Measurements from ENCODE around the gene GEMIN4. TPM values are rescaled to one million over a fixed set of nuclear protein-coding genes. Genes with fewer than 3 reads are reported as not detected.
"Not testable (repeated sequence)": the region's sequence is repeated elsewhere in the genome, so short reads cannot be mapped to it uniquely, and the experiment has no call there.

Gene GEMIN4
- total RNA-seq, 4 donors from 2014 or later = 10.6 to 21.6 (median 18.9) TPM

DNA sequence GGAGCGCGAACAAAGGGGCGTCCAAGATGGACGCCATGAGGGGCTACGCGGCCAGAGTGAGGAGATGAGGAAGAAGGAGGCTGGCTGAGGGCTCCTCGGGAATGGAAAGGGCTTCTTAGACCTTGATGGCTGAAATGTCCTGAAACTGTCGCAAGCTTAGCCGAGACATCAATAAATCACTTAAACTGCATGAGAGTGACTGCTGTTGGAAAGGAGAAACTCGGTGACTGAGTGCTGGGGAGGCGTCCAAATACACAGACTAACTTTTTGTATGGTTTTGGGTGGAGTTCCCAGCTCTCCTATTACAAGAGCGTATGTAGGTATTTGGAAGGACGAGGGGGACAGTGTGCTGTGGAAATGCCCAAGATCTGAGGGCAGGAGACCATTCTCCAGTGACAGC lies 1.4 kb upstream of the GEMIN4 start:
- peaks cover 0 to 3% of the 10 kb centered on the region in 2 donors for H3K36me3 ChIP-seq
- intact Hi-C loops (cut with DNase I; ENCODE audit: low total_unique reads) = loop anchor here (5.0 kb wide), 1 partner anchor 606 kb away; no protein-coding TSS in a partner anchor
- H3K9me3 ChIP-seq = no peaks in the 10 kb centered on the region
- no peak for ATAC-seq
- no peak for DNase-seq
- in situ Hi-C loops (cut with MboI; ENCODE audit: low sequenced_read_pairs in 4 of 4) = no loop called here
- TF ChIP-seq, protein P1, sequence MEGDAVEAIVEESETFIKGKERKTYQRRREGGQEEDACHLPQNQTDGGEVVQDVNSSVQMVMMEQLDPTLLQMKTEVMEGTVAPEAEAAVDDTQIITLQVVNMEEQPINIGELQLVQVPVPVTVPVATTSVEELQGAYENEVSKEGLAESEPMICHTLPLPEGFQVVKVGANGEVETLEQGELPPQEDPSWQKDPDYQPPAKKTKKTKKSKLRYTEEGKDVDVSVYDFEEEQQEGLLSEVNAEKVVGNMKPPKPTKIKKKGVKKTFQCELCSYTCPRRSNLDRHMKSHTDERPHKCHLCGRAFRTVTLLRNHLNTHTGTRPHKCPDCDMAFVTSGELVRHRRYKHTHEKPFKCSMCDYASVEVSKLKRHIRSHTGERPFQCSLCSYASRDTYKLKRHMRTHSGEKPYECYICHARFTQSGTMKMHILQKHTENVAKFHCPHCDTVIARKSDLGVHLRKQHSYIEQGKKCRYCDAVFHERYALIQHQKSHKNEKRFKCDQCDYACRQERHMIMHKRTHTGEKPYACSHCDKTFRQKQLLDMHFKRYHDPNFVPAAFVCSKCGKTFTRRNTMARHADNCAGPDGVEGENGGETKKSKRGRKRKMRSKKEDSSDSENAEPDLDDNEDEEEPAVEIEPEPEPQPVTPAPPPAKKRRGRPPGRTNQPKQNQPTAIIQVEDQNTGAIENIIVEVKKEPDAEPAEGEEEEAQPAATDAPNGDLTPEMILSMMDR (IDR thresholded peaks at IDR 0.05 in 4 of 5, conservative IDR thresholded peaks at IDR 0.05 in 1 of 5) = no peak
- TF ChIP-seq POLR2A (IDR thresholded peaks at IDR 0.05) = no peak
- no peaks in the 10 kb centered on the region for H3K27me3 ChIP-seq
- no peak overlapping the region for H3K4me3 ChIP-seq
- H3K27ac ChIP-seq = peak overlapping the region in 1 of 4 donors; percentile 31
- peaks cover 12 to 19% of the 10 kb centered on the region in 2 donors for H3K4me1 ChIP-seq

DNA sequence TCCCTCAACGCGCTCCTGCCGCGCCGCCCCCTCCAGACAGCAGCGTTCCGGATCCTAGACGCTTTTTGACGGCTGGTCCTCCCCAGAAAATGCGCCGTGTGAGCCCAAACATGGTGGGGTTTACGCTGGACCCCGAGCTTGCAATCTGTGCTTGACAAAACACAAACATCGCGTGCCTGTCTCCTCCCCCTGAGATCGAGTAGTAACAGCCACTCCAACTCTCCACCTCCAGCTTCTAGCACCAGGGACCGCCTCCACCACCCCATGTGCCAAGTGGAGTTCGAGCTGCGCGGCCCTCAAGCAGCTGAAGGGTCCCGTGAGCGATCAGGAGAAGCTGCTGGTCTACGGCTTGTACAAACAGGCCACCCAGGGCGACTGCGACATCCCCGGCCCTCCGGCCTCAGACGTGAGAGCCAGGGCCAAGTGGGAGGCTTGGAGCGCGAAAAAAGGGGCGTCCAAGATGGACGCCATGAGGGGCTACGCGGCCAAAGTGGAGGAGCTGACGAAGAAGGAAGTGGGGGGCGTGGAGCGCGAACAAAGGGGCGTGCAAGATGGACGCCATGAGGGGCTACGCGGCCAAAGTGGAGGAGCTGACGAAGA lies 656 bp upstream of the GEMIN4 start:
- Histone ChIP-seq H3K4me1 (peaks cover 12 to 19% of the 10 kb centered on the region in 2 donors), H3K4me3 (peak overlapping the region; percentile 90 to 99 (median 91)), H3K9me3 (no peaks in the 10 kb centered on the region), H3K36me3 (peaks cover 0 to 5% of the 10 kb centered on the region in 2 donors), H3K27ac (peak overlapping the region; percentile 74 to 87 (median 85)), H3K27me3 (no peaks in the 10 kb centered on the region)
- in situ Hi-C loops (cut with MboI; ENCODE audit: low sequenced_read_pairs in 4 of 4) (no loop called here), intact Hi-C loops (cut with DNase I; ENCODE audit: low total_unique reads) (loop anchor here (1.0 to 5.0 kb wide), 2 partner anchors 29 to 605 kb away; no protein-coding TSS in a partner anchor)
- ATAC-seq = peak; percentile 49 to 52
- DNase-seq = peak; percentile 39 to 71
- no peak for TF ChIP-seq POLR2A (IDR thresholded peaks at IDR 0.05)
- TF ChIP-seq, protein P1 (IDR thresholded peaks at IDR 0.05 in 4 of 5, conservative IDR thresholded peaks at IDR 0.05 in 1 of 5) = no peak

DNA sequence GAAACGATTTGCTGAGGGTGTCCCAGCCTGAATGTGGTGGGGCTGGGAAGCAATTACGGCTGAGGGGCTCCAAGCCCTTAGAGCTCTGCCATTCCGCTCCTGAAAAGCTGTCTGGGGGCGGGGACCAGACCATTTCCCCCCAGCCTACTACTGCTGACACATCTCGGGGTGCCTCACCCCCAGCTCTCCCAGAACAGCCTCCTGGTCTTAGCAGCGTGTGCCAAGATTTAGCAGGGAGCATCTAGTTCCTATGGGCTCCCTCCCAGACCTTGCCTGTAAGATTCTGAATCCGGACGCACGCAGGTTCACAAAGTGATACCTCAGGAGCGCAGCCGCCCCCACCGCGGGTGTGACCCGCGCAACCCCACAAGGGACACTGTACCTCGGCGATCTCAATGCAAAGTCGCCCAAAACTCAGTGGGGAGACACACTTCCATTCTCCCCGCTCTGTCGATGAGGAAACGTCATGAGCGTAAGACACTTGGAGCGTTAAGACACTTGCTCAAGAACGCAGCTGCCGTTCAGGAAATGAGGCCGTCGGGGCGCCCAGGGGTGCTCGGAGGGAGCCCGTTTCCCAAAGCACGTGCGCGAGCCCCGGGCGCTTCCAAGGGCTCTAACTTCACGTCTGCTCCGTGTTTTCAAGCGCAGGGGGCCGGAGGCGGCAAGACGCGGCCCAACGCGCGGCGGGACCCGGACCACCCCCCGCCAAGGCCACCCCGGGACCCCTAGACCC lies 629 bp downstream of the GEMIN4 start:
- Histone ChIP-seq H3K27me3 (no peaks in the 10 kb centered on the region), H3K4me3 (peak overlapping the region; percentile 90 to 99 (median 91)), H3K9me3 (no peaks in the 10 kb centered on the region), H3K36me3 (peaks cover 0 to 14% of the 10 kb centered on the region in 2 donors), H3K4me1 (peaks cover 12 to 19% of the 10 kb centered on the region in 2 donors), H3K27ac (peak overlapping the region; percentile 74 to 87 (median 85))
- intact Hi-C loops (cut with DNase I; ENCODE audit: low total_unique reads) (loop anchor here (1.0 to 5.0 kb wide), 2 partner anchors 30 to 604 kb away; no protein-coding TSS in a partner anchor), in situ Hi-C loops (cut with MboI; ENCODE audit: low sequenced_read_pairs in 4 of 4) (no loop called here)
- ATAC-seq (peak; percentile 25 to 30), DNase-seq (no peak)
- TF ChIP-seq POLR2A (IDR thresholded peaks at IDR 0.05) = no peak
- TF ChIP-seq, protein P1 (IDR thresholded peaks at IDR 0.05 in 4 of 5, conservative IDR thresholded peaks at IDR 0.05 in 1 of 5) = no peak

- ATAC-seq (no peak), DNase-seq (no peak)
- in situ Hi-C loops (cut with MboI; ENCODE audit: low sequenced_read_pairs in 4 of 4) (no loop called here), intact Hi-C loops (cut with DNase I; ENCODE audit: low total_unique reads) (loop anchor here (5.0 kb wide), 1 partner anchor 603 kb away; no protein-coding TSS in a partner anchor)
- peaks cover 0 to 22% of the 10 kb centered on the region in 2 donors for H3K36me3 ChIP-seq
- no peaks in the 10 kb centered on the region for H3K27me3 ChIP-seq
- H3K4me3 ChIP-seq = peak overlapping the region in 3 of 4 donors; percentile 90 to 99 (median 92)
- no peaks in the 10 kb centered on the region for H3K9me3 ChIP-seq
- H3K4me1 ChIP-seq = peaks cover 12 to 19% of the 10 kb centered on the region in 2 donors
- TF ChIP-seq, protein P1 (IDR thresholded peaks at IDR 0.05 in 4 of 5, conservative IDR thresholded peaks at IDR 0.05 in 1 of 5) = no peak
- TF ChIP-seq POLR2A (IDR thresholded peaks at IDR 0.05) = no peak
- H3K27ac ChIP-seq = peak overlapping the region in 1 of 4 donors; percentile 84
Observed at GRCh38 chr17:750431-751037, 1.5 kb downstream of the GEMIN4 start.

DNA sequence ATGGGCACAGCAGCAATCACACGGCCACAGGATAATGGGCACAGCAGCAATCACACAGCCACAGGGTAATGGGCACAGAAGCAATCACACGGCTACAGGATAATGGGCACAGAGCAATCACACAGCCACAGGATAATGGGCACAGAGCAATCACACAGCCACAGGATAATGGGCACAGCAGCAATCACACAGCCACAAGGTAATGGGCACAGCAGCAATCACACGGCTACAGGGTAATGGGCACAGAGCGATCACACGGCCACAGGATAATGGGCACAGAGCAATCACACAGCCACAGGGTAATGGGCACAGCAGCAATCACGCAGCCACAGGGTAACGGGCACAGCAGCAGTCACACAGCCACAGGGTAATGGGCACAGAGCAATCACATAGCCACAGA lies 2.7 kb downstream of the GEMIN4 start:
- intact Hi-C loops (cut with DNase I; ENCODE audit: low total_unique reads); DNase-seq; in situ Hi-C loops (cut with MboI; ENCODE audit: low sequenced_read_pairs in 4 of 4); H3K4me3 ChIP-seq; H3K27ac ChIP-seq; H3K27me3 ChIP-seq; H3K9me3 ChIP-seq; ATAC-seq: not testable (repeated sequence)
- peaks cover 12 to 19% of the 10 kb centered on the region in 2 donors for H3K4me1 ChIP-seq
- H3K36me3 ChIP-seq = peaks cover 0 to 34% of the 10 kb centered on the region in 2 donors

DNA sequence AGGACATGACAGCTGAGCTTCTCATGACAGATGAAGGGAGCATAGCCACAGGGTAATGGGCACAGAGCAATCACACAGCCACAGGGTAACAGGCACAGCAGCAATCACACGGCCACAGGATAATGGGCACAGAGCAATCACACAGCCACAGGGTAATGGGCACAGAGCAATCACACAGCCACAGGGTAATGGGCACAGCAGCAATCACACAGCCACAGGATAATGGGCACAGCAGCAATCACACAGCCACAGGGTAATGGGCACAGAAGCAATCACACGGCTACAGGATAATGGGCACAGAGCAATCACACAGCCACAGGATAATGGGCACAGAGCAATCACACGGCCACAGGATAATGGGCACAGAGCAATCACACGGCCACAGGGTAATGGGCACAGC lies 3.5 kb downstream of the GEMIN4 start:
- ATAC-seq; intact Hi-C loops (cut with DNase I; ENCODE audit: low total_unique reads); DNase-seq; H3K27me3 ChIP-seq; H3K4me3 ChIP-seq; H3K9me3 ChIP-seq; H3K27ac ChIP-seq; in situ Hi-C loops (cut with MboI; ENCODE audit: low sequenced_read_pairs in 4 of 4): not testable (repeated sequence)
- H3K36me3 ChIP-seq = peaks cover 0 to 42% of the 10 kb centered on the region in 2 donors
- peaks cover 12 to 19% of the 10 kb centered on the region in 2 donors for H3K4me1 ChIP-seq

Measured in gastrocnemius medialis (tissue), 4 donors.